NCI-H345 treated with DMSO at 0.1 percent for 48 hours (cell line): ENCODE measurements around the gene ACAT2.
A peak's percentile ranks its signal among the peaks of the same experiment; 100 is the strongest.
"Not testable (repeated sequence)": the region's sequence is repeated elsewhere in the genome, so short reads cannot be mapped to it uniquely, and the experiment has no call there.

Source experiments
- DNase-seq: peaks from one replicate; lab custom pipeline; 2025; ENCODE audit not compliant: unreplicated experiment; lab: John Stamatoyannopoulos, UW

The ACAT2 gene

DNA sequence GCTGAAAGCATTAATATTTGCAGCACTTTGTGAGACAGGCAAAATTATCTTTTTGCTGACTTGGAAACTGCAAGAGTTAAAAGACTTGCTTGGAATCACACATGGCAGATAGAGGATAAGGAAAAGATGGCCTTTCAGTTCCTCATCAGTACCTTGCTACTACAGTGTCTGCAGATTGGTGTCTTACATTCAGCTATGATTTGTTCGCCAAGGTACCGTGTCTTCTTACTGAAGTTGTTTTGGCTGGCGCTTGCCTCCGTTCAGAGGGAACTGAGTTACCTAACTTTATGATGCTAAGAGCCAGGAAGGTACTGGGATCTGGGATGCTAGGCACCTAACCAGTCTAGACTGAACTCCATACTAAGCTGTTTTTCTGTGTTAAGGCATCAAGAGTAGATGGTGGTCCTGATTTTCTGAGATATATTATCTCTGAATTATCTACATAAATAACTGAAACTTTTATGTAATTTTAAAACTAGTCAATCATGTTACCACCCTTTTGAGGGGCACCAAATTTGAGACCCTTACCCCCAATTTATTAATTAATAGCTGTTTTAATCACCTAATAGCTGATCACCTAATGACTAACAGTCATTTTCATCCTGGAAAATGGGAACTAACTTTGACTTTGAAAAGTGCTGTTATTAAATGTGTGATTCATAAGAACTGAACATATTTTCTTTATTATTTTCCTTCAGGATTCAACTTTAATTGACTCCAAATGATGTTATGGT lies 32.1 kb upstream of the ACAT2 start:
- no peak for DNase-seq

DNA sequence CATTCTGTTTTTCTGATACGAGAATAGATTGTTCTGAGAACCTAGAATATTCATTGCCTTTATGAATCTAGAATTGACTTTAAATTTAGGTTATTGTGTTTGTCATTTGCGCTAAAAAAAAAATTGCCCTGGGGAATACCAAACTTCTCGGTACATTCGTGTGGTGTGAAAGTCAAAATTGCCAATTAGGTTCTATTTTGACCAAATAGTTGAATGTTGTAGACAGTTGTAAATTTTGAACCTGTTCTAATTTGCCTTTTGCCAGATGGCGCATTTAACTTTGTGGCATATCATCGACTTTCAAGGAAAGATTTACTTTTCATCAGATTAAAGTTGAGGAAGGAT lies 31.5 kb upstream of the ACAT2 start:
- DNase-seq = no peak

DNA sequence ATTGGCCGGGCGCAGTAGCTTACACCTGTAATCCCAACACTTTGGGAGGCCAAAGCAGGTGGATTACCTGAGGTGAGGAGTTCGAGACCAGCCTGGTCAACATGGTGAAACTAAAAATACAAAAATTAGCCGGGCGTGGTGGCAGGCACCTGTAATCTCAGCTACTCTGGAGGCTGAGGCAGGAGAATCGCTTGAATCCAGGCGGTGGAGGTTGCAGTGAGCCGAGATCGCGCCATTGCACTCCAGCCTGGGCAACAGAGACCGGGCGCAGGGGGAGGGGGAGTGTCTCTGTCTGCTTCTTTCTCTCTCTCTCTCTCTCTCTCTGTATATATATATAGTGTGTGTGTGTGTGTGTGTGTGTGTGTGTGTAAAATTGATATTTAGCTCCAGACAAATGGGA lies 29.3 kb upstream of the ACAT2 start:
- DNase-seq = not testable (repeated sequence)

DNA sequence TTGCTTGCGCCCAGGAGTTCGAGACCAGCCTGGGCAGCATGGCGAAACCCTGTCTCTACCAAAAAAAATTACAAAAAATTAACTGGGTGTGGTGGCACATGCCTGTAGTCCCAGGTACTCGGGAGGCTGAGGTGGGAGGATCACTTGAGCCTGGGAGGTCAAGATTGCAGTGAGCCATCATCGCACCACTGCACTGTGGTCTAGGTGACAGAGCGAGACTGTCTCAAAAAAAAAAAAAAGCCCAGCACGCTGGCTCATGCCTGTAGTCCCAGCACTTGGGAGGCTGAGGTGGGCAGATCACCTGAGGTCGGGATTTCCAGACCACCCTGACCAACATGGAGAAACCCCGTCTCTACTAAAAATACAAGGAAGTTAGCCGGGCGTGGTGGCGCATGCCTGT lies 28.4 kb upstream of the ACAT2 start:
- DNase-seq = not testable (repeated sequence)

DNA sequence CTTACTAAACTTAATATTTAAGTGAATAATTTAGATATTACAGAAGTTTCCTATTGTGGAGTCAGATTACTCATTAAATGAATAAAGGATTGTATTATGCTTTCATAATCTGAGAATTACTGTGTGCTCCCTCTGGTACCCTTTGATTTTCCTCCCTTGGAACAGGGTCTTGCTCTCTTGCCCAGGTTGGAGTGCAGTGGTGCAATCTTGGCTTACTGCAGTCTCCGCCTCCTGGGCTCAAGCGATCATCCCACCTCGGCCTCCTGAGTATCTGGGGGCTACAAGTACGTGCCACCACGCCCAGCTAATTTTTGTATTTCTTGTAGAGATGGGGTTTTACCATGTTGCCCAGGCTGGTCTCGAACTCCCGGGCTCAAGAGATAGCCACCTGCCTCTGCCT lies 24.9 kb upstream of the ACAT2 start:
- no peak for DNase-seq

DNA sequence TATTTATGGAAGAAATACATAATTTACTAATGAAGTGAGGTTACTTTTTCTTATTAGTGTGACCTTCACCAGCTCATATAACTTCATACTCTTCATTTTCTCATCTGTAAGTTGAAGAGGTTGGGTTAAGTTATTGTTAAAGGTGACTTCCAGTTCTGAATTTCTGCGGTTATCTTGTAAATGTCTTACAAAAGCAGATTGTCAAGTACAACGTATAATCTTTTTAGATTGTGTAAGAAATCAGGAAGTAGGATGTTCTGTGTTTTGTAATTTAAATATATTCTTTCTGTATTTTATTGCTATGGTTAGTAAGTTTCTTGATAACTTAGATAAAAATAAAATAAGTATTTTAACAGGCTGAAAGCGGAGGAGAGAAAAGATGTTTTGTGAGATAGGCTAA lies 22.5 kb upstream of the ACAT2 start:
- no peak for DNase-seq

DNA sequence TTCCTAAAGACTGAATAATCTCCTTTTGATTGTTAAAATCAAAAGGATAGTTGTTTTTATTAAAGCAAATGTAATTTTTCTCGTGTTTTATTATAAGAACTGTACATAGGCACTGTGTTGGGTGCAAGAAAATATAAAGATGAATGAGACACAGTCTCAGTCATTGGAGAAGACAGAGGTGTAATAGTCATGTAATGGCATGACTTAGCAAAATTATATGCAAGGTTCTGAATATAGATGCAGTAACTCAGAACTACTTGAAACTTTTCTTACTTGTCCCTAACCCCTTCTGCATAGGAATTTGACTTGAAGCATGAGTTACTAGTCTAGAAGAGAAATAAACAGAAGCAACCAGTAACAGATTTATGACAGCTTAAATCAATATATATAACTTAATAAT lies 19.7 kb upstream of the ACAT2 start:
- no peak for DNase-seq

DNA sequence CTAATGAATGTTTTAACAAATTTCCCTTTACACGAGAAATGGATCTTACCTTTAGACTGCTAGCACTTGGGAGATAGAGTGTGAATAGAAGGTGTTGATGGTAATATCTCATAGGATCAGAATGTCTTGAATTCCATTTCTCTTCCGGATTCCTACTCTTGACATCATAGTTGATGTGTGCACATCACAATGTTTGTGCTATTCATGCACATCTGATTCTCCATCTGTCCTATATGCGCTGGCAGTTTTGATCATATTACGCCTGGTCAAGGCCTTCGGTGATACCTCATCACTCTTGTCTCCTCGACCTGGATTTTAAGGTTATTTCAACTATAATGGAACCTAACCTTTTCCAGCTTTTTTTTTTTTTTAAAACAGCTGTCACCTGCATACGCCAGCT lies 16.8 kb upstream of the ACAT2 start:
- DNase-seq = no peak

DNA sequence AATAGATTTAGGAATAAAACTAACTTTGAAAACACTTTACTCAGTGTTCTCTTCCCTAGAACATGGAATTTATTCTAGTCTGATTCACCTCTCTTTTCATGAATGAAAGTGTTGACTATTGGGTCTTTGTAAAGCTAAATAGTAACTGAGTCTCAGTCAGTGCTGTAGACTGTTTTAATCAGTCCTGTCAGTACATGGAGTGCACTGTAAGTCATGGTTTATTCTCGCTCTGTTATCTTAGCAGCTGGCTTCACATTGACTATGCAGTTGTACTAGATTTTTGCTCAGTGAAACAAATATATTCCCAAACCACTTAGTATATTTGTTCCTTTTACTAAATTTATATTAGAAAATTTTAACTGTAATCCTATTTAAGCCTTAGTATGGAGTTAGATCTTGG lies 15.1 kb upstream of the ACAT2 start:
- no peak for DNase-seq

DNA sequence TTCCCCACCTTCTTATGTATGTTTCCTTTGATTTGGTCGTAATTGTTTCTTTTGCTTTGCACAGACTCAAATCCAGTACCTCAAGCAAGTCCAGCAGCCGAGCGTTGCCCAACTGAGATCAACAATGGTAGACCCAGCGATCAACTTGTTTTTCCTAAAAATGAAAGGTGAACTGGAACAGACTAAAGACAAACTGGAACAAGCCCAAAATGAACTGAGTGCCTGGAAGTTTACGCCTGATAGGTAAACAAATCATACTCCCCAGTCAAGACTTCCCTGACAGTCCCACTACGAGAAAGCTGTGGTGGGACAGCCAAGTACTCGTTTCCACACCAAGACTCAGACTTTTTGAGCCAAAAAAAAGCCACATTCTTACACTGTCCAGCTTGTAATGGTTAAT lies 13.7 kb upstream of the ACAT2 start:
- not testable (repeated sequence) for DNase-seq

DNA sequence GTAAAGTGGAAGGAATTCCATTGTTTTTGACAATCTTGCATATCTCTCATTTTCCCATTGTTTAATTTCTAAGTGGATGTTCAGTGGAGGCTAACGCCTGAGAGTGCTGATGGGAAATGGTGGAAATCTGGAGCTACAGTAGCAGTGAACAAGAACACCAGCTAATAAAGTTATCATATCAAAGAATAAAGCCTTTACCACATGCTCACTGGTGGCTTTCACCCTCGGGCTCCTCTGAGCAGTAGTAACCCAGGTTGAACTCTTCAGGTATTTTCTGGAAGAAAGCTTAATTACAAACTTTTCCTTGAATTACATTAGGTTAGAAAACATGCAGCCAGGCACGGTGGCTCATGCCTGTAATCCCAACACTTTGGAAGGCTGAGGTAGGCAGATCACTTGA lies 10.4 kb upstream of the ACAT2 start:
- DNase-seq = no peak

DNA sequence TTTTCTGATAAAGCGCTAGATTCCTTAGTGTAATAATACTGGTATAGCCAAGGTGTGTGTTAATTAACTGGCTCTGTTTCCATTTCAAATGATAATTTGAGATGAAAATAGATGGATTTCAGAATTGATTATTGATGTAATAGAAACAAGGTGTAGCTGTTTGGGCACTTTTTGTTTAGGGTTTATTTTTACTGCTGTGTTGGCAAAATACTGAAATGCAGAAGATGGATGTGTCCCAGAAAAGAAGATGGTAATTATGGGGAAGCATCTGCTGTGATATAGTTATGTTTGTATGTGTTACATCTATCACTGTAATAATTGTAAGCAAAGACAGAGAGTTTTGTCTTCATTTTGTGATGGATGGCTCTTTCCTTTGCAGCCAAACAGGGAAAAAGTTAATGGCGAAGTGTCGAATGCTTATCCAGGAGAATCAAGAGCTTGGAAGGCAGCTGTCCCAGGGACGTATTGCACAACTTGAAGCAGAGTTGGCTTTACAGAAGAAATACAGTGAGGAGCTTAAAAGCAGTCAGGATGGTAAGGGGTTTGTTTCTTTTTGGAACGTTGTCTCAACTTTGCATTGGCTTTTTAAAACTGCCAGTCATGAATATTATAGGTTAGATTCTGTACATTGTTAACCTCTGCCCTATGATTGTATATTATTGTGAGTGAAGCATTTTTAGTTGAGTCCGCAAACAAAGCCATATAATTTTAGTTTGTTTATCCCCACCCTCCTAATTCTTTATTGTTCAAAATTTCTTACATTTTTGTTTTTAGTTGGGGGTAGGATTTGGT lies 8.6 kb upstream of the ACAT2 start:
- no peak for DNase-seq

DNA sequence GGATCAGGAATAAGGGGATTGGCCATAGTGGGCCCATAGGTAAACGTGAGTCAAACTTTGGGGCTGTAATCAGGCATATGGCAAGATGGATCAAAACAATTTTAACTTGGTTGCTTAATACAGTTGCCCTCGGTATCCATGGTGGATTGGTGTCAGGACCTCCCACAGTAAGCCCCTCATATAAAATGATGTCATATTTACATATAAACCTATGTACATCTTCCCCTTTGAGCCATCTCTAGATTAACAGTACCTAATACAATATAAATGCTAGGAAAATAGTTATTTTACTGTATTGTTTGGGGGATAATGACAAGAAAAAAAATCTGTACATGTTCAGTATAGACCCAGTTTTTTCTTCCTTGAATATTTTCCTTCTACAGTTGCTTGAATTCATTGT lies 7.4 kb upstream of the ACAT2 start:
- DNase-seq = no peak

DNA sequence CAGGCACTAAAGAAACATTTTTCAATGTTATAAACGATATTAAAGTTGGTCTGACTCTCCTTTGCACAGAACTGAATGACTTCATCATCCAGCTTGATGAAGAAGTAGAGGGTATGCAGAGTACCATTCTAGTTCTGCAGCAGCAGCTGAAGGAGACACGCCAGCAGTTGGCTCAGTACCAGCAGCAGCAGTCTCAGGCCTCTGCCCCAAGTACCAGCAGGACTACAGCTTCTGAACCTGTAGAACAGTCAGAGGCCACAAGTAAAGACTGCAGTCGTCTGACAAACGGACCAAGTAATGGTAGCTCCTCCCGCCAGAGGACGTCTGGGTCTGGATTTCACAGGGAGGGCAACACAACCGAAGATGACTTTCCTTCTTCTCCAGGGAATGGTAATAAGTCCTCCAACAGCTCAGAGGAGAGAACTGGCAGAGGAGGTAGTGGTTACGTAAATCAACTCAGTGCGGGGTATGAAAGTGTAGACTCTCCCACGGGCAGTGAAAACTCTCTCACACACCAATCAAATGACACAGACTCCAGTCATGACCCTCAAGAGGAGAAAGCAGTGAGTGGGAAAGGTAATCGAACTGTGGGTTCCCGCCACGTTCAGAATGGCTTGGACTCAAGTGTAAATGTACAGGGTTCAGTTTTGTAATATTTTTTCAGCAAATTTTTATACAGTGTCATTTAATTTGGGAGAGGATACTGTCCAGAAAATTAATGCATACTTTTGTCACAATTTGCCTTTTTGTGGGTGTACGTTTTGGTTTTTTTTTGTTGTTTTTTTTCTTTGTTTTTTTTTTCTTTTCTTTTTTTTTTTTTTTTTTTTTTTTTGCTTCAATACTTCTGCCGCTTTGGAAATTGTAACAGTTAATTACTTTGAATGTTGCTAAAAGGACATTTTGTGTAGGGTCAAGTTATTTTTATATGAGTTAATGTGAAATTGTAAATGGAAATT lies 6.6 kb upstream of the ACAT2 start:
- no peak for DNase-seq

DNA sequence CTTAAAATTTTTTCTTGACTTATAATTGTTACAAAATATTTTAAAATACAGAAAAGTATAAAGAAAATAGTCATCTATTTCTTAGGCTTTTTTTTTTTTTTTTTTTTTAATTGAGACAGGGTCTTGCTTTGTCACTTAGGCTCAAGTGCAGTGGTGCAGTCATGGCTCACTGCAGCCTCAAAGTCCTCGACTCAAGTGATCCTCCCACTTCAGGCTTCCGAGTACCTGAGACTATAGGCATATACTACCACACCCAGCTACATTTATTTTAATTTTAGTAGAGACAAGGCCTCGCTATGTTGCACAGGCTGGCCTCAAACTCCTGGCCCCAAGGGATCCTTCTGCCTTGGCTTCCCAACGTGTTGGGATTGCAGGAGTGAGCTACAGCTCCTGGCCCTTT lies 5.3 kb upstream of the ACAT2 start:
- peak; percentile 29 for DNase-seq

DNA sequence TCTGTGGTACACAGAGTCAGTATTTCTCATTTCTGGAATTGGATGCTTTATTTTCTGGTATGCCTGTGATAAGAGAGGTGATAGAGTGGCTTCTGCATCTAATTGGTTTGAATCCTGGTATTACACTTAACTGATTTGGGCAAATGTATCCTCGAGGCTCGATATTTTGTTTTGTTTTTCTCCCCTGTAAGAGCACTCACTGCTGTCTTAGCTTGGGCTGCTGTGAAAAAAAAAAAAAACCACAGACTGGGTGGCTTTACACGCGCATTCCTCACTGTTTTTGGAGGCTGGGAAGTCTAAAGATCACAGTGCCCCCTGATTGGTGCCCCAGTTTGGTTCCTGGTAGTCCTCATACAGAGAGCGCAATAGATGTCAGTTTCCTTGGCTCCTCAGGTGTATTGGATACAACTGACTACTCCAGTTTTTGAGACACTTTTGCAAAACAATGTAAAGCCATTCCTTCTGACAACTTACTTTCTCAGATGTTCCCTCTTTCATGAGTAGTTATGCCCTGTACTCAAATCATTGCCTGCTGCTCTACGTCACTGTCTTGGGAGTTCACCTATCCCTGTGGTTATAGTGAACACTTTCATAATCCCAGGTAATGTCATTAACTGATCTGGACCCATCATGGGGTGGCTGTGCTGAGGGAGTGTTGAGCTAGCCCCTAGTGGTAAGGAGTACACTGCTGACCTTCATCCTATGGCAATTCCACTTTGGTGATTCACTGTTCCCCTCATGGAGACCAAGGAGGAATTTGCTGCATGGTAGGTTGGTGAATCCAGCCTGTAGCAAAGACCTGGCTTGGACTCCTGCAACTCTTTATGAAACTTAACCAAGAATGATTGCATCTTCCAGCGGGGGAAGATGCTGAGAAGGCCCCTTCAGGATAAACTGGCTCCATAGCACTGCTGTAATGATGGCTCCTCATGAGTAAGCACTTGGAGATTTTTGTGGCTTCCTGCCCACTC lies 3.5 kb upstream of the ACAT2 start:
- DNase-seq = no peak

DNA sequence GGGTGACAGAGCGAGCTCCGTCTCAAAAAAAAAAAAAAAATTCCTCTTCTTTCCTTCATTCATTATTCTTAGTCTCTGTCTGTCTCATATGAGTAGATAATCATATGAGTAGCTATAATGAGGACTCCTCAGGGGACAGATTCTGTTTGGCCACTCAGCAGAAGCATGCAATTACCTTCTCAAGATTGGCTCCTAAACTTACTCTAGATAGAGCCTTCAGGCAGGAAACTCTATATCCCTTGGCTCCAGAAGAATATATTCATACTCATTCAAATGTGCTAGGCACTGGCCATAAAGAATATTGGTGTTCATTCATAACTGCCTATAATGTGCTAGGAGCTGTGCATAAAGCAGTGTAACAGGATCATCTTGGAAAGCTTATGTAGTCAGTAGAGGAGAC lies 2.2 kb upstream of the ACAT2 start:
- DNase-seq = no peak

DNA sequence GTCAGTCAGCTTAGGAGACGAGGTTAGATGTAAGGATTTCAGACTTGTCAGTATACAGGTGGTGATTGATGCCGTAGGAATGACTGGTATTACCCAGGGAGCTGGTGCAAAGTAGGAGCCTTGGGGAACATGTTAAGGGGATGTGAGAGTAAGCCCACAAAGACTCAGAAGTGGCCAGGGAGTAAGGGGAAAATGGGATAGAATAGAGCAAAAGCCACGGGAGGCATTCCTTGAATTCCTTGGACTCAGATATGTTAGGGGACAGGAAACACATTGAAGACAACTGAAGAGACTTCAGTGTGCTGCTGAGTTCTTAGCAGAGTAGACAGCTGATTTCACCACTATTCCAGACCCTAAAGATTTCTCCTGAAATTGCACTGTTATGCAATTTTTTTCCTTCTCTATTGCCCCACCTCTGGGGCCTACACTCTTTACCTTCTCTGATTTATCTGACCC lies 1.2 kb upstream of the ACAT2 start:
- DNase-seq = no peak

DNA sequence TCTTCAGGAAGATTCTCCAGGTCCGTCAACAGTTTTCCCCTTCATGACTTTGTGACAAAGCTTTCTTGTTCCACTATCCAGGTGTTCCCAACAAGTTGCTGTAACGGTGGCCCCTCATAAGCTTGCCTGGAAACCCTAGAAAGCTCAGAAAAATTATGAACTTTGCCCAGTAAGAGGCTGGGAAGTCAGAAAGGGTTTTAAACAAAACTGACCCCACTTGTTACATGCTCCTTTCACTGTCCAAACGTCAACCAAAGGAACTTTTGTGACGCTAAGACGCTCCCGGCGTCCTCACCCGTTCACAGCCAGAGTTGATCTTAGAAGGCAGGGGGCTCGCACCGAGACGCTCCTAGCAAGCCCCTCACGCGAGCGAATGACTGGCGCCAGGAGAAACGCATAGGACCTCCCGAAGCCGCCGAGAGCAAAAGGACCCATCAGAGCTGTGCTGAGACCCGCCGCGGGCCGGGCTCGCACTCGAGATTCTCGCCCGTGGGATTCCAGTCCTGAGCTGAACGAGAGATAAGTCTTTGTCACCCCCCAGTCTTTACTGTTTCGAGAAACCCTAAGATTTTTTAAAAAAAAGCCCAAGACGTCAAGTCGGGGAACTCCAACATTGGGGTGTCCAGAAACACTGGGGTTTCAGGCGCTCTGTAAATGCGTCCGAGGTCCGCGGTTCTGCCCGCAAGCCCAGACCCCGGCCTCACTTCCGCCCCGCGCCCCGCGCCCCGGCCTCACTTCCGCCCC lies 544 bp upstream of the ACAT2 start:
- DNase-seq = no peak
